C4-2B (cell line): Measurements from ENCODE around the gene PAK1.

ENCODE experiments used
- H3K27ac ChIP-seq: fragments of 450-650 bp; 2 replicates; pipeline ENCODE4 v1.5.1; 2017
- ZFX ChIP-seq: fragments of 450-650 bp; IDR thresholded peaks from 2 replicates; pipeline ENCODE4 v1.6.1; 2017
- TF ChIP-seq, protein P1 (sequence below): fragments of 450-650 bp; conservative IDR thresholded peaks from 2 replicates; pipeline ENCODE4 v1.5.1; 2017; ENCODE audit warnings: mild to moderate bottlenecking

PAK1 gene

GRCh38 chr11:77515063-77515462, 41.2 kb upstream of the PAK1 start:
- TF ChIP-seq ZFX = no peak
- TF ChIP-seq, protein P1, sequence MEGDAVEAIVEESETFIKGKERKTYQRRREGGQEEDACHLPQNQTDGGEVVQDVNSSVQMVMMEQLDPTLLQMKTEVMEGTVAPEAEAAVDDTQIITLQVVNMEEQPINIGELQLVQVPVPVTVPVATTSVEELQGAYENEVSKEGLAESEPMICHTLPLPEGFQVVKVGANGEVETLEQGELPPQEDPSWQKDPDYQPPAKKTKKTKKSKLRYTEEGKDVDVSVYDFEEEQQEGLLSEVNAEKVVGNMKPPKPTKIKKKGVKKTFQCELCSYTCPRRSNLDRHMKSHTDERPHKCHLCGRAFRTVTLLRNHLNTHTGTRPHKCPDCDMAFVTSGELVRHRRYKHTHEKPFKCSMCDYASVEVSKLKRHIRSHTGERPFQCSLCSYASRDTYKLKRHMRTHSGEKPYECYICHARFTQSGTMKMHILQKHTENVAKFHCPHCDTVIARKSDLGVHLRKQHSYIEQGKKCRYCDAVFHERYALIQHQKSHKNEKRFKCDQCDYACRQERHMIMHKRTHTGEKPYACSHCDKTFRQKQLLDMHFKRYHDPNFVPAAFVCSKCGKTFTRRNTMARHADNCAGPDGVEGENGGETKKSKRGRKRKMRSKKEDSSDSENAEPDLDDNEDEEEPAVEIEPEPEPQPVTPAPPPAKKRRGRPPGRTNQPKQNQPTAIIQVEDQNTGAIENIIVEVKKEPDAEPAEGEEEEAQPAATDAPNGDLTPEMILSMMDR = no peak
- no peak overlapping the region for H3K27ac ChIP-seq

DNA sequence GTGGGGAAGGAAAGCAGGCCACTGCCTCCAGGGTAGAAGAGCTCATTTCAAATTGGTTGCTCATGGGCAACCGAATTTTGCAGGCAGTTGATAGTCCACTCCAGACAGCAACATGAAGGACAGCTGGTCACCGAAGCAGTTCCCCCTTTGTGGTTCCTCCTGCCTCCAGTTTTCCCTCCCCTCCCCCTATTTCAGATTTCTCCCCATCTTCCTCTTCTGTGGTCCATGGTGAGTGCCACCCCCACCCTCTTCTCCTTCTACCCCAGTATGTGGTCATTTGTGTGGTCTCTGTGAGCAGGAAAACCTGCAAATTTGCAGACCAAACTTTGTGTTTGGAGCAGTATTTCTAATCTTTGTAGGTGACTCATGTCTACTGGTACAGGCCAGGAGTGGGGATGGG, 38.2 kb upstream of the PAK1 start:
- no peak overlapping the region for H3K27ac ChIP-seq
- TF ChIP-seq, protein P1 = no peak
- TF ChIP-seq ZFX = no peak

DNA sequence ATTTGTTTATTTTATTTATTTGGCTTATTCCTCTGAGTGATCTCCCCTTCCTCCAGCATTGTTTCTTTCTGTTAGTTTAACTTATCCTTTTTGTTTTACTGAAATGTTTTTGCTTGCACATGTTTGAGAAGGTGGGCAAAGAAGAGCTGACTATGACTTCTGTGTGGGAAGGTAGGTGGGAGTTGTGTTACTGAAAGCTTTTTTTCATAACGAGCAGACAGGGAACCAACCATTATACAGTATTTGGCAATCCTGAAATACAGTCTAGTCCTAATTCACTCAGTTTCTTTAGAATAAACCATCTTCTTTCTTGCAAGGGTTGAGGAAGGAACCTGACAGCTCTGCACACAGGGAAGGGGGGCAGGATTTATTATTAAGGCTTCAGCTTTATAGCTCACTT, 37.0 kb upstream of the PAK1 start:
- no peak overlapping the region for H3K27ac ChIP-seq
- no peak for TF ChIP-seq ZFX
- TF ChIP-seq, protein P1 = no peak

- TF ChIP-seq ZFX = no peak
- TF ChIP-seq, protein P1 = no peak
- H3K27ac ChIP-seq = no peak overlapping the region
These were observed 36.2 kb upstream of the PAK1 start for GRCh38 chr11:77510095-77510494.

DNA sequence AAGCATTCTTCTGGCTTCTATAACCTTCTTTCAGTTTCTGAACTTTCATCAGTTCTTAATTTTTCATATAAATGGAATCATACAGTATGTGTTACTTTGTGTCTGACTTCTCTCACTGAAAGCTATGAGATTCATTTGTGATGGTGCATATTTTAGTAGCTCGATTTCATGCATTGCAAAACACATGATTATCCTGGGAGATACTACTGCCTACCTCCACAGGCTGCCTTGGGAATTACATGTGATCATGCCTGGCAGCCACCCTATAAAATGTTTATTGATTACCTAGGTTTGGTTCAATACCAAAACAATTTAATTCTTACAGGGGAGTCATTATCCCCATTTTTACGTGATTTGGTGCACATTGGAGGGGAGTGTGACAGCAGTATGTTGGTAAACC, 34.1 kb upstream of the PAK1 start:
- TF ChIP-seq, protein P1 = peak; percentile 47
- no peak for TF ChIP-seq ZFX
- H3K27ac ChIP-seq = no peak overlapping the region

GRCh38 chr11:77506857-77507256, 33.0 kb upstream of the PAK1 start:
- TF ChIP-seq ZFX = no peak
- TF ChIP-seq, protein P1 = no peak
- no peak overlapping the region for H3K27ac ChIP-seq

DNA sequence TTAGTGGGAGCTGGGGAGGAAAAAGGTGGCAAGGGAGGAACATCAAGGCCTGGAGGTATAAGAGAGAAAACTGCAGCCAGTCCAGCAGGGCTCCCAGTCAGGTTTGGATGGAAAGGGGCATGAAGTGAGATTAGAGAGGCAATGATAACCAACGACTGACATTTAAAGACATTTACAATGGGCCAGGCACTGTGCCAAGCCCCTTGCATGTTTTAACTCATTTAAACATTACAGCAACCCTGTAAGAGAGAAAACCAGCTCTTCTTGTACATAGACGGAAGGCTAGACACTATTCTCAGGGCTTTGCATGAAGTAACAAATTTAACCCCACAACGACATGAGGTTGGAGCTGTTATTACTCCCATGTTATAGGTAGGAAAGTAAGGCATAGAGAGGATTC, 32.1 kb upstream of the PAK1 start:
- TF ChIP-seq, protein P1 = no peak
- TF ChIP-seq ZFX = no peak
- no peak overlapping the region for H3K27ac ChIP-seq
